WTC11 (cell line): Measurements from ENCODE around the gene ANKMY2.

Experiments used
- ATF3 ChIP-seq: sonication (generic); formaldehyde crosslinking; conservative IDR thresholded peaks from 2 replicates; pipeline ENCODE4 v1.8.1; 2022; ENCODE audit warnings: mild to moderate bottlenecking, missing genetic modification reagents
- FOXJ3 ChIP-seq: sonication (generic); formaldehyde crosslinking; IDR thresholded peaks from 2 replicates; pipeline ENCODE4 v1.9.0; 2021; ENCODE audit warnings: missing genetic modification reagents, mild to moderate bottlenecking, borderline replicate concordance
- MAX ChIP-seq: sonication (generic); formaldehyde crosslinking; IDR thresholded peaks from 2 replicates; pipeline ENCODE4 v1.8.0; 2022; ENCODE audit warnings: mild to moderate bottlenecking, missing genetic modification reagents
- RORB ChIP-seq: fragments of 250-450 bp; sonication (Bioruptor Pico); IDR thresholded peaks from 2 replicates; pipeline ENCODE4 v1.9.0; 2021; ENCODE audit warnings: mild to moderate bottlenecking
- SOX15 ChIP-seq: fragments of 250-450 bp; sonication (Bioruptor Pico); IDR thresholded peaks from 2 replicates; pipeline ENCODE4 v1.9.0; 2021; ENCODE audit warnings: mild to moderate bottlenecking
- SP1 ChIP-seq: sonication (generic); formaldehyde crosslinking; conservative IDR thresholded peaks from 2 replicates; pipeline ENCODE4 v1.8.1; 2022; ENCODE audit warnings: missing genetic modification reagents
- ZNF281 ChIP-seq: sonication (generic); formaldehyde crosslinking; IDR thresholded peaks from 2 replicates; pipeline ENCODE4 v1.8.0; 2023; ENCODE audit warnings: mild to moderate bottlenecking, missing genetic modification reagents
- ZNF317 ChIP-seq: sonication (generic); formaldehyde crosslinking; IDR thresholded peaks from 2 replicates; pipeline ENCODE4 v1.8.1; 2023; ENCODE audit warnings: low read depth, mild to moderate bottlenecking, moderate library complexity, missing genetic modification reagents, borderline replicate concordance
- TF ChIP-seq, protein P1 (sequence below): fragments of 200-600 bp; IDR thresholded peaks from 2 replicates; pipeline ENCODE4 v1.8.0; 2022; ENCODE audit warnings: antibody characterized with exemption
- TF ChIP-seq, protein P2 (sequence below): sonication (generic); formaldehyde crosslinking; IDR thresholded peaks from 2 replicates; pipeline ENCODE4 v1.8.0; 2023; ENCODE audit warnings: missing genetic modification reagents, mild to moderate bottlenecking, borderline replicate concordance

DNA sequence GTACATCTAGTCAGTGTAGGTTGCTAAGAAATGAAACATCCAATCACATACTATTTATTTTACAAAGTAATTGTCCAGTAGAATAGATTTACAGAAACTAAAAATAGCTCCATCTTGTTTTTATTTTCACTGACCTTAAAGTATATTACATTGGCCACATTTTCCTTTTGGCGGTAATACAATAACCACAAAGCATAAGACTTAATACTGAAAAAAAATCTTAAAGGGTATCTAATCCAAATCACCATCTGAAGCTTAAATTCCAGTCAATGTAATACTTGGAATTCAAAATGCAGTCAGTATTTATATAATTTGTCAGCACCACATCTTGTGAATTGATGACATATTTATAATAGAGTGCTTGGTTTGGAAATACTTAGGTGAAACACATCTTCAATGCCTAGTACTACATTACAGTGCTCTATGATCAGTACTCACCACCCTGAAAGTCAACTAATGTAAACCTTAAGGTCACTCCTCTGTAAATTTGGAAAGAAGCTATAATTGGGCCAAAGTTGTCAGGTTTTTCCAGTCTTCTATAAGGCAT is 8.9 kb downstream of the ANKMY2 start:
- TF ChIP-seq, protein P1, sequence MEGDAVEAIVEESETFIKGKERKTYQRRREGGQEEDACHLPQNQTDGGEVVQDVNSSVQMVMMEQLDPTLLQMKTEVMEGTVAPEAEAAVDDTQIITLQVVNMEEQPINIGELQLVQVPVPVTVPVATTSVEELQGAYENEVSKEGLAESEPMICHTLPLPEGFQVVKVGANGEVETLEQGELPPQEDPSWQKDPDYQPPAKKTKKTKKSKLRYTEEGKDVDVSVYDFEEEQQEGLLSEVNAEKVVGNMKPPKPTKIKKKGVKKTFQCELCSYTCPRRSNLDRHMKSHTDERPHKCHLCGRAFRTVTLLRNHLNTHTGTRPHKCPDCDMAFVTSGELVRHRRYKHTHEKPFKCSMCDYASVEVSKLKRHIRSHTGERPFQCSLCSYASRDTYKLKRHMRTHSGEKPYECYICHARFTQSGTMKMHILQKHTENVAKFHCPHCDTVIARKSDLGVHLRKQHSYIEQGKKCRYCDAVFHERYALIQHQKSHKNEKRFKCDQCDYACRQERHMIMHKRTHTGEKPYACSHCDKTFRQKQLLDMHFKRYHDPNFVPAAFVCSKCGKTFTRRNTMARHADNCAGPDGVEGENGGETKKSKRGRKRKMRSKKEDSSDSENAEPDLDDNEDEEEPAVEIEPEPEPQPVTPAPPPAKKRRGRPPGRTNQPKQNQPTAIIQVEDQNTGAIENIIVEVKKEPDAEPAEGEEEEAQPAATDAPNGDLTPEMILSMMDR: no peak
- TF ChIP-seq FOXJ3 (CRISPR knock-in tag) (no peak), SOX15 (CRISPR knock-in tag) (no peak), ZNF281 (CRISPR knock-in tag) (no peak), ATF3 (CRISPR knock-in tag) (no peak), MAX (CRISPR knock-in tag) (no peak), SP1 (CRISPR knock-in tag) (no peak), ZNF317 (CRISPR knock-in tag) (no peak), RORB (CRISPR knock-in tag) (no peak)
- TF ChIP-seq, protein P2, sequence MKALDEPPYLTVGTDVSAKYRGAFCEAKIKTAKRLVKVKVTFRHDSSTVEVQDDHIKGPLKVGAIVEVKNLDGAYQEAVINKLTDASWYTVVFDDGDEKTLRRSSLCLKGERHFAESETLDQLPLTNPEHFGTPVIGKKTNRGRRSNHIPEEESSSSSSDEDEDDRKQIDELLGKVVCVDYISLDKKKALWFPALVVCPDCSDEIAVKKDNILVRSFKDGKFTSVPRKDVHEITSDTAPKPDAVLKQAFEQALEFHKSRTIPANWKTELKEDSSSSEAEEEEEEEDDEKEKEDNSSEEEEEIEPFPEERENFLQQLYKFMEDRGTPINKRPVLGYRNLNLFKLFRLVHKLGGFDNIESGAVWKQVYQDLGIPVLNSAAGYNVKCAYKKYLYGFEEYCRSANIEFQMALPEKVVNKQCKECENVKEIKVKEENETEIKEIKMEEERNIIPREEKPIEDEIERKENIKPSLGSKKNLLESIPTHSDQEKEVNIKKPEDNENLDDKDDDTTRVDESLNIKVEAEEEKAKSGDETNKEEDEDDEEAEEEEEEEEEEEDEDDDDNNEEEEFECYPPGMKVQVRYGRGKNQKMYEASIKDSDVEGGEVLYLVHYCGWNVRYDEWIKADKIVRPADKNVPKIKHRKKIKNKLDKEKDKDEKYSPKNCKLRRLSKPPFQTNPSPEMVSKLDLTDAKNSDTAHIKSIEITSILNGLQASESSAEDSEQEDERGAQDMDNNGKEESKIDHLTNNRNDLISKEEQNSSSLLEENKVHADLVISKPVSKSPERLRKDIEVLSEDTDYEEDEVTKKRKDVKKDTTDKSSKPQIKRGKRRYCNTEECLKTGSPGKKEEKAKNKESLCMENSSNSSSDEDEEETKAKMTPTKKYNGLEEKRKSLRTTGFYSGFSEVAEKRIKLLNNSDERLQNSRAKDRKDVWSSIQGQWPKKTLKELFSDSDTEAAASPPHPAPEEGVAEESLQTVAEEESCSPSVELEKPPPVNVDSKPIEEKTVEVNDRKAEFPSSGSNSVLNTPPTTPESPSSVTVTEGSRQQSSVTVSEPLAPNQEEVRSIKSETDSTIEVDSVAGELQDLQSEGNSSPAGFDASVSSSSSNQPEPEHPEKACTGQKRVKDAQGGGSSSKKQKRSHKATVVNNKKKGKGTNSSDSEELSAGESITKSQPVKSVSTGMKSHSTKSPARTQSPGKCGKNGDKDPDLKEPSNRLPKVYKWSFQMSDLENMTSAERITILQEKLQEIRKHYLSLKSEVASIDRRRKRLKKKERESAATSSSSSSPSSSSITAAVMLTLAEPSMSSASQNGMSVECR (CRISPR knock-in tag): no peak
